ENCODE data around the gene NCKIPSD.

- no peak for TF ChIP-seq EZH2phosphoT487 (IDR thresholded peaks at IDR 0.05; ENCODE audit: low read depth, severe bottlenecking, unreplicated experiment)
- no peak for TF ChIP-seq CTCF (IDR thresholded peaks at IDR 0.05; ENCODE audit: poor library complexity)
- no peak for TF ChIP-seq EZH2 (IDR thresholded peaks at IDR 0.05; ENCODE audit: borderline replicate concordance)
These were observed 11.2 kb downstream of the NCKIPSD start for GRCh38 chr3:48674505-48674904.

All from hepatocyte (in vitro differentiated cells).